Endothelial cell of umbilical vein (primary cell): ENCODE measurements around the gene IGFBPL1. TPM values are rescaled to one million over a fixed set of nuclear protein-coding genes. Genes with fewer than 3 reads are reported as not detected.

Experiments
- BruUV-seq: library from RNA; stranded (reverse); fragments of 400-500 nt; replicated peaks from 2 replicates; lab custom pipeline; 2021; lab: Mats Ljungman, UMichigan
- CTCF ChIA-PET: fragments of 300-600, 350-600 bp; sonication (Branson Sonifier 250); formaldehyde crosslinking; loops from one replicate; lab custom pipeline; 2021; ENCODE audit warnings: antibody characterized with exemption, inconsistent platforms; lab: Charles Lee
- POLR2A ChIA-PET: fragments of 300-600, 350-600 bp; sonication (Branson Sonifier 250); formaldehyde crosslinking; loops from one replicate; lab custom pipeline; 2021; ENCODE audit warnings: antibody characterized with exemption, inconsistent platforms; lab: Charles Lee
- DNase-seq: peaks from one replicate; pipeline ENCODE4 v3.0.0-alpha.2; 2011; ENCODE audit warnings: low read depth, low spot score
- FAIRE-seq: peaks from 2 replicates; lab custom pipeline; 2011; peaks lifted over from hg19 to GRCh38; lab: Jason Lieb, UNC
- H2AFZ ChIP-seq: 2 replicates; pipeline ENCODE4 v1.6.0; 2012; ENCODE audit warnings: low read depth, low read length, control low read depth, inconsistent platforms
- H3K27ac ChIP-seq: 2 replicates; pipeline ENCODE4 v1.5.1; 2011; ENCODE audit warnings: low read depth, mild to moderate bottlenecking, control low read depth, low read length, moderate library complexity; ENCODE audit not compliant: insufficient read depth
- H3K27me3 ChIP-seq, 2 experiments: 2 replicates each; pipeline versions ENCODE4 v1.6.0 to v1.6.1; 2011; ENCODE audit warnings: low read length in 2 of 2, mixed read lengths in 1 of 2; ENCODE audit not compliant: control insufficient read depth in 2 of 2, insufficient read depth in 2 of 2
- H3K36me3 ChIP-seq, 2 experiments: 2 replicates in 1 of 2; 3 replicates in 1 of 2; pipeline ENCODE4 v1.5.1; 2011; ENCODE audit warnings: low read length in 2 of 2, mild to moderate bottlenecking in 1 of 2, moderate library complexity in 1 of 2; ENCODE audit not compliant: control insufficient read depth in 2 of 2, insufficient read depth in 2 of 2; ENCODE audit errors: extremely low read depth in 1 of 2
- H3K4me1 ChIP-seq: 3 replicates; pipeline ENCODE4 v1.5.1; 2011; ENCODE audit warnings: mild to moderate bottlenecking, low read length; ENCODE audit not compliant: control insufficient read depth, insufficient read depth; ENCODE audit errors: extremely low read depth
- H3K4me2 ChIP-seq: 2 replicates; pipeline ENCODE4 v1.6.1; 2011; ENCODE audit warnings: low read length, control low read depth, mixed read lengths; ENCODE audit not compliant: insufficient read depth
- H3K4me3 ChIP-seq, 3 experiments: fragments of 200-600 bp in 1 of 3; sonication (generic), shearing (Covaris generic) in 1 of 3; replicated peaks in 1 of 3; 2 replicates each; pipeline ENCODE4 v1.5.1; 2011 to 2016; ENCODE audit warnings: control low read depth in 3 of 3, low read length in 3 of 3, mild to moderate bottlenecking in 2 of 3, inconsistent platforms in 1 of 3, low read depth in 1 of 3, moderate library complexity in 1 of 3; ENCODE audit not compliant: insufficient read depth in 1 of 3
- H3K79me2 ChIP-seq: 2 replicates; pipeline ENCODE4 v1.6.0; 2012; ENCODE audit warnings: low read length, inconsistent platforms; ENCODE audit not compliant: control insufficient read depth, insufficient read depth
- H3K9ac ChIP-seq: replicated peaks from 2 replicates; pipeline ENCODE3; 2011; ENCODE audit warnings: low read length, control low read depth; ENCODE audit not compliant: insufficient read depth; ENCODE audit errors: extremely low read depth
- H3K9me1 ChIP-seq: replicated peaks from 3 replicates; pipeline ENCODE4 v1.6.0; 2011; ENCODE audit warnings: mild to moderate bottlenecking, low read length; ENCODE audit not compliant: control insufficient read depth, insufficient read depth; ENCODE audit errors: extremely low read depth
- H3K9me3 ChIP-seq: replicated peaks from 2 replicates; pipeline ENCODE4 v1.5.1; 2012; ENCODE audit warnings: low read length, inconsistent platforms; ENCODE audit not compliant: control insufficient read depth, insufficient read depth
- H4K20me1 ChIP-seq: replicated peaks from 2 replicates; pipeline ENCODE3; 2011; ENCODE audit warnings: mild to moderate bottlenecking, low read length; ENCODE audit not compliant: control insufficient read depth, insufficient read depth; ENCODE audit errors: extremely low read depth
- CTCF ChIP-seq, 2 donors: IDR thresholded peaks; 1 replicate in 1 of 2; 2 replicates in 1 of 2; pipeline ENCODE4 v1.5.1; 2011; ENCODE audit warnings: low read length in 2 of 2, mild to moderate bottlenecking in 2 of 2, moderate library complexity in 2 of 2, control low read depth in 1 of 2, inconsistent platforms in 1 of 2, low read depth in 1 of 2; ENCODE audit not compliant: insufficient read depth in 1 of 2; ENCODE audit errors: extremely low read depth in 1 of 2
- EZH2 ChIP-seq: IDR thresholded peaks from 2 replicates; pipeline ENCODE4 v1.6.1; 2012; ENCODE audit warnings: borderline replicate concordance, low read depth, mild to moderate bottlenecking, moderate library complexity, low read length, inconsistent platforms; ENCODE audit not compliant: severe bottlenecking
- FOS ChIP-seq: IDR thresholded peaks from 2 replicates; pipeline ENCODE4 v1.6.1; 2011; ENCODE audit warnings: mild to moderate bottlenecking, low read length, moderate library complexity, borderline replicate concordance; ENCODE audit not compliant: insufficient read depth
- GATA2 ChIP-seq: IDR thresholded peaks from 2 replicates; pipeline ENCODE4 v1.7.0; 2011; ENCODE audit warnings: low read depth, mild to moderate bottlenecking, moderate library complexity, mixed read lengths, low read length; ENCODE audit not compliant: insufficient read length, insufficient read depth
- JUN ChIP-seq: IDR thresholded peaks from 2 replicates; pipeline ENCODE4 v1.6.1; 2011; ENCODE audit warnings: borderline replicate concordance, low read depth; ENCODE audit not compliant: insufficient read length, insufficient read depth
- MYC ChIP-seq: IDR thresholded peaks from one replicate; pipeline ENCODE4 v1.6.1; 2011; ENCODE audit warnings: mild to moderate bottlenecking, low read depth, low read length
- POLR2A ChIP-seq: IDR thresholded peaks from 2 replicates; pipeline ENCODE4 v1.6.1; 2012; ENCODE audit warnings: low read depth, mild to moderate bottlenecking, control low read depth, low read length
- POLR2AphosphoS5 ChIP-seq: IDR thresholded peaks from 2 replicates; pipeline ENCODE4 v1.6.1; 2012; ENCODE audit warnings: low read depth, mild to moderate bottlenecking, control low read depth, low read length, moderate library complexity; ENCODE audit not compliant: insufficient read depth
- dilution Hi-C: fragments of 300-500 bp; cut with MboI; formaldehyde crosslinking; loops from one replicate; pipeline ENCODE4 v1.15.0; 2019; ENCODE audit warnings: low sequenced_read_pairs; ENCODE audit not compliant: extremely low pct_ligation_motif_present
- intact Hi-C: fragments of 100-400 bp; cut with micrococcal nuclease; formaldehyde crosslinking; loops from one replicate; pipeline ENCODE4 v1.10.0; 2022
- polyA plus RNA-seq, 4 experiments: library from polyadenylated mRNA; depleted of rRNA in 3 of 4; stranded (reverse) in 3 of 4; unstranded in 1 of 4; fragments of >200 nt; gene quantifications; 2 replicates each; pipeline versions ENCODE4 v1.2.1 to v1.2.3, GENCODE V29; 2011 to 2012; ENCODE audit warnings: missing spikeins in 1 of 4
- total RNA-seq: library from RNA; stranded (reverse); gene quantifications from 2 replicates; pipeline ENCODE4 v1.2.3, GENCODE V29; 2021
- TF ChIP-seq, protein P1 (sequence below): IDR thresholded peaks from 2 replicates; pipeline ENCODE4 v1.6.1; 2011; ENCODE audit not compliant: insufficient read depth, insufficient read length

The IGFBPL1 gene
- total and polyA plus RNA-seq, 2 donors (not counting 3 experiments of a cell fraction or from before 2014, with no cell fraction given), result not detected

- no peak overlapping the region for H2AFZ ChIP-seq
- POLR2A ChIA-PET, result no interaction called here
- H3K27ac ChIP-seq, result no peak overlapping the region
- dilution Hi-C loops (no loop called here), intact Hi-C loops (loop anchor here (10.0 kb wide), 1 partner anchor 59 kb away; no protein-coding TSS in a partner anchor)
- H3K4me2 ChIP-seq, result no peak overlapping the region
- H3K9ac ChIP-seq, result no peak overlapping the region
- DNase-seq, result no peak
- H3K79me2 ChIP-seq, result no peaks in the 10 kb centered on the region
- CTCF ChIA-PET, result interaction anchor here (1.2 to 1.3 kb wide), 2 partner anchors 13 to 16 kb away, joined by 3 to 4 read pairs; no protein-coding TSS in a partner anchor
- H3K9me1 ChIP-seq, result no peaks in the 10 kb centered on the region
- H3K36me3 ChIP-seq, result no peaks in the 10 kb centered on the region
- no peaks in the 10 kb centered on the region for H3K9me3 ChIP-seq
- FAIRE-seq, result no peak
- peaks cover 12 to 14% of the 10 kb centered on the region in 2 experiments for H3K27me3 ChIP-seq
- no peaks in the 10 kb centered on the region for H4K20me1 ChIP-seq
- no peaks in the 10 kb centered on the region for H3K4me1 ChIP-seq
- no peak overlapping the region for H3K4me3 ChIP-seq
- TF ChIP-seq POLR2A (no peak), MYC (no peak), FOS (no peak), CTCF (IDR thresholded peaks at IDR 0.05; ENCODE audit: extremely low read depth in 1 of 2, insufficient read depth in 1 of 2, low read depth in 1 of 2, low read length in 2 of 2) (no peak), EZH2 (no peak), POLR2AphosphoS5 (no peak), GATA2 (no peak), JUN (no peak)
- TF ChIP-seq, protein P1, sequence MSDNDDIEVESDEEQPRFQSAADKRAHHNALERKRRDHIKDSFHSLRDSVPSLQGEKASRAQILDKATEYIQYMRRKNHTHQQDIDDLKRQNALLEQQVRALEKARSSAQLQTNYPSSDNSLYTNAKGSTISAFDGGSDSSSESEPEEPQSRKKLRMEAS, result no peak
- BruUV-seq, result no TSS peak
Observed at GRCh38 chr9:38373679-38374078, 50.6 kb downstream of the IGFBPL1 start.
